EH (cell line): ENCODE results near the gene LCP1.

Source experiments
- DNase-seq: peaks from one replicate; pipeline ENCODE4 v3.0.0-alpha.2; 2015; ENCODE audit warnings: low read depth

The LCP1 gene

GRCh38 chr13:46158983-46159382 is 23.0 kb downstream of the LCP1 start:
- DNase-seq, result no peak

- DNase-seq, result no peak
These were observed 23.8 kb downstream of the LCP1 start for GRCh38 chr13:46158222-46158621.

- no peak for DNase-seq
These were observed 27.7 kb downstream of the LCP1 start for GRCh38 chr13:46154136-46154801.

GRCh38 chr13:46152627-46153328 is 29.2 kb downstream of the LCP1 start:
- DNase-seq, result no peak

GRCh38 chr13:46150134-46150693 is 31.8 kb downstream of the LCP1 start:
- no peak for DNase-seq

GRCh38 chr13:46149272-46150133 is 32.5 kb downstream of the LCP1 start:
- DNase-seq, result no peak

- peak; percentile 15 for DNase-seq
These were observed 35.1 kb downstream of the LCP1 start for GRCh38 chr13:46146898-46147297.

- no peak for DNase-seq
These were observed 36.0 kb downstream of the LCP1 start for GRCh38 chr13:46145950-46146349.

GRCh38 chr13:46145135-46145534 is 36.8 kb downstream of the LCP1 start:
- DNase-seq, result no peak

- no peak for DNase-seq
These were observed 38.7 kb downstream of the LCP1 start for GRCh38 chr13:46143184-46143701.

GRCh38 chr13:46142776-46143175 is 39.2 kb downstream of the LCP1 start:
- no peak for DNase-seq

GRCh38 chr13:46140044-46140443 is 41.9 kb downstream of the LCP1 start:
- DNase-seq, result no peak

GRCh38 chr13:46137627-46138317 is 44.2 kb downstream of the LCP1 start:
- DNase-seq, result no peak

GRCh38 chr13:46136688-46137087 is 45.3 kb downstream of the LCP1 start:
- no peak for DNase-seq

GRCh38 chr13:46134961-46135522 is 46.9 kb downstream of the LCP1 start:
- DNase-seq, result no peak

GRCh38 chr13:46134494-46134893 is 47.5 kb downstream of the LCP1 start:
- no peak for DNase-seq

GRCh38 chr13:46132109-46132508 is 49.9 kb downstream of the LCP1 start:
- no peak for DNase-seq

- no peak for DNase-seq
These were observed 50.3 kb downstream of the LCP1 start for GRCh38 chr13:46131705-46132104.

- DNase-seq, result no peak
These were observed 51.9 kb downstream of the LCP1 start for GRCh38 chr13:46129955-46130618.

GRCh38 chr13:46129124-46129523 is 52.9 kb downstream of the LCP1 start:
- no peak for DNase-seq
